GM23338 (cell line): ENCODE data around the gene ARRB1. TPM values are rescaled to one million over a fixed set of nuclear protein-coding genes. Genes with fewer than 3 reads are reported as not detected.

Experiments used
- ATAC-seq: fragments of 200-7000 bp; cut with Tn5 transposase; 3 replicates; pipeline ENCODE4 v1.9.1; 2020
- DNase-seq: peaks from one replicate; pipeline ENCODE4 v3.0.0-alpha.2; 2015; ENCODE audit warnings: low spot score
- H2AFZ ChIP-seq: fragments of 200-600 bp; sonication (generic); 2 replicates; pipeline ENCODE4 v1.8.0; 2016; ENCODE audit warnings: antibody characterized with exemption, mild to moderate bottlenecking, moderate library complexity
- H3F3A ChIP-seq: fragments of 200-600 bp; sonication (generic); replicated peaks from 2 replicates; pipeline ENCODE4 v1.8.0; 2017; ENCODE audit warnings: antibody characterized with exemption, mixed run types, low read depth
- H3K27ac ChIP-seq: fragments of 200-600 bp; sonication (generic); 2 replicates; pipeline ENCODE4 v1.6.1; 2016; ENCODE audit warnings: low read depth
- H3K27me3 ChIP-seq: fragments of 200-600 bp; sonication (generic); 2 replicates; pipeline ENCODE4 v1.8.0; 2016; ENCODE audit warnings: mild to moderate bottlenecking, mixed run types, moderate library complexity; ENCODE audit not compliant: insufficient read depth
- H3K36me3 ChIP-seq: fragments of 200-600 bp; sonication (generic); 2 replicates; pipeline ENCODE4 v1.8.0; 2016; ENCODE audit warnings: mild to moderate bottlenecking; ENCODE audit not compliant: insufficient read depth
- H3K4me1 ChIP-seq: fragments of 200-600 bp; sonication (generic); 2 replicates; pipeline ENCODE4 v1.8.0; 2016; ENCODE audit warnings: mild to moderate bottlenecking, moderate library complexity; ENCODE audit not compliant: insufficient read depth
- H3K4me2 ChIP-seq: fragments of 200-600 bp; sonication (generic); 2 replicates; pipeline ENCODE4 v1.7.1; 2017; ENCODE audit warnings: mixed run types
- H3K4me3 ChIP-seq: fragments of 200-600 bp; sonication (generic); 2 replicates; pipeline ENCODE4 v1.6.1; 2016; ENCODE audit warnings: mixed run types
- H3K79me2 ChIP-seq: fragments of 200-600 bp; sonication (generic); replicated peaks from 2 replicates; pipeline ENCODE4 v1.8.0; 2017; ENCODE audit warnings: mild to moderate bottlenecking; ENCODE audit not compliant: insufficient read depth
- H3K9me2 ChIP-seq: fragments of 200-600 bp; sonication (generic); 2 replicates; pipeline ENCODE4 v1.8.0; 2017; ENCODE audit not compliant: insufficient read depth
- H4K20me1 ChIP-seq: fragments of 200-600 bp; sonication (generic); replicated peaks from 2 replicates; pipeline ENCODE4 v1.8.0; 2017; ENCODE audit warnings: mild to moderate bottlenecking; ENCODE audit not compliant: insufficient read depth
- H3K27ac Mint-ChIP-seq: 2 replicates; pipeline ENCODE4 v1.8.0; 2020; ENCODE audit warnings: inconsistent platforms, mild to moderate bottlenecking, moderate library complexity, mixed read lengths
- H3K27me3 Mint-ChIP-seq: 3 replicates; pipeline ENCODE4 v1.8.0; 2022; ENCODE audit warnings: low read depth, mild to moderate bottlenecking, moderate library complexity, mixed read lengths, inconsistent platforms; ENCODE audit not compliant: insufficient read depth, poor library complexity
- H3K36me3 Mint-ChIP-seq: 3 replicates; pipeline ENCODE4 v1.8.0; 2021; ENCODE audit warnings: low read depth, mild to moderate bottlenecking, inconsistent platforms, moderate library complexity, mixed read lengths
- H3K4me1 Mint-ChIP-seq: 3 replicates; pipeline ENCODE4 v1.8.0; 2020; ENCODE audit warnings: mild to moderate bottlenecking, inconsistent platforms, mixed read lengths
- H3K4me3 Mint-ChIP-seq: 3 replicates; pipeline ENCODE4 v1.8.0; 2021; ENCODE audit warnings: moderate library complexity, mild to moderate bottlenecking, inconsistent platforms, mixed read lengths
- H3K9me3 Mint-ChIP-seq: 3 replicates; pipeline ENCODE4 v1.8.0; 2020; ENCODE audit warnings: moderate library complexity, mild to moderate bottlenecking, inconsistent platforms, mixed read lengths
- CREB1 ChIP-seq: fragments of 250-450 bp; sonication (Bioruptor Pico); IDR thresholded peaks from 2 replicates; pipeline ENCODE4 v1.5.0; 2020; ENCODE audit warnings: low read depth, mild to moderate bottlenecking, moderate library complexity
- CTCF ChIP-seq, 2 experiments: fragments of 200-600 bp in 1 of 2; sonication (generic) in 1 of 2; conservative IDR thresholded peaks; 2 replicates each; pipeline versions ENCODE4 v1.5.1 to v1.6.1; 2016 to 2017; ENCODE audit warnings: antibody characterized with exemption in 2 of 2, low read depth in 2 of 2, mild to moderate bottlenecking in 2 of 2, moderate library complexity in 1 of 2
- ETS1 ChIP-seq: IDR thresholded peaks from 2 replicates; pipeline ENCODE4 v1.6.1; 2016; ENCODE audit warnings: antibody characterized with exemption
- EZH2 ChIP-seq: fragments of 200-600 bp; sonication (generic); IDR thresholded peaks from one replicate; pipeline ENCODE4 v1.8.0; 2017; ENCODE audit warnings: antibody characterized with exemption, mild to moderate bottlenecking, low read depth; ENCODE audit not compliant: unreplicated experiment
- EZH2phosphoT487 ChIP-seq: fragments of 200-600 bp; sonication (generic); IDR thresholded peaks from one replicate; pipeline ENCODE4 v1.8.1; 2018; ENCODE audit warnings: antibody characterized with exemption; ENCODE audit not compliant: unreplicated experiment
- NANOG ChIP-seq: IDR thresholded peaks from 2 replicates; pipeline ENCODE4 v1.6.1; 2016; ENCODE audit warnings: antibody characterized with exemption, borderline replicate concordance
- POLR2AphosphoS5 ChIP-seq: IDR thresholded peaks from 2 replicates; pipeline ENCODE4 v1.6.1; 2016; ENCODE audit warnings: antibody characterized with exemption, low read depth
- ZNF331 ChIP-seq: fragments of 250-450 bp; sonication (Bioruptor Pico); IDR thresholded peaks from 2 replicates; pipeline ENCODE4 v1.5.0; 2020; ENCODE audit warnings: low read depth, mild to moderate bottlenecking, moderate library complexity
- ZNF462 ChIP-seq: fragments of 250-450 bp; sonication (Bioruptor Pico); IDR thresholded peaks from 2 replicates; pipeline ENCODE4 v1.5.0; 2020; ENCODE audit warnings: mild to moderate bottlenecking, moderate library complexity
- polyA plus RNA-seq: library from polyadenylated mRNA; unstranded; fragments of >200 nt; fragmentation: Nextera tagmentation; extraction: Ambion mirVana; gene quantifications from 2 replicates; pipeline ENCODE4 v1.2.1, GENCODE V29; 2016
- total RNA-seq: library from RNA; depleted of rRNA; stranded (reverse); fragments of >200 nt; shearing (Covaris generic); gene quantifications from 2 replicates; pipeline ENCODE4 v1.2.3, GENCODE V29; 2014

ARRB1 gene
- total and polyA plus RNA-seq, 2 experiments from 2014 or later = 6.3 to 11.1 TPM

- Mint-ChIP-seq H3K36me3 (no peaks in the 10 kb centered on the region), H3K4me3 (no peak overlapping the region), H3K9me3 (no peaks in the 10 kb centered on the region), H3K27ac (no peak overlapping the region), H3K27me3 (peaks cover 6% of the 10 kb centered on the region), H3K4me1 (peaks cover 10% of the 10 kb centered on the region)
- H3K27me3 ChIP-seq = no peaks in the 10 kb centered on the region
- peak overlapping the region; percentile 45; the same call in 1 of the 2 replicates for H3K27ac ChIP-seq
- no peaks in the 10 kb centered on the region for H4K20me1 ChIP-seq
- H3F3A ChIP-seq = no peaks in the 10 kb centered on the region
- H2AFZ ChIP-seq = peak overlapping the region; percentile 92
- no peaks in the 10 kb centered on the region for H3K79me2 ChIP-seq
- TF ChIP-seq CREB1 = no peak
- TF ChIP-seq EZH2 = no peak
- TF ChIP-seq NANOG = no peak
- TF ChIP-seq CTCF (conservative IDR thresholded peaks at IDR 0.05; ENCODE audit: low read depth in 2 of 2) = peak; percentile 85 to 90
- no peak for TF ChIP-seq EZH2phosphoT487
- no peak for TF ChIP-seq ETS1
- TF ChIP-seq ZNF331 (CRISPR knock-in tag) = no peak
- TF ChIP-seq POLR2AphosphoS5 = no peak
- no peak for TF ChIP-seq ZNF462
- ATAC-seq (peak; percentile 73), DNase-seq (peak; percentile 91)
- no peak overlapping the region for H3K4me2 ChIP-seq
- no peaks in the 10 kb centered on the region for H3K4me1 ChIP-seq
- H3K36me3 ChIP-seq = no peaks in the 10 kb centered on the region
- no peak overlapping the region for H3K4me3 ChIP-seq
- no peaks in the 10 kb centered on the region for H3K9me2 ChIP-seq
Measured at GRCh38 chr11:75388386-75389275, 37.2 kb upstream of the ARRB1 start.
